HEK293T (cell line): ENCODE data around the gene CDT1.
"Not testable (repeated sequence)": the region's sequence is repeated elsewhere in the genome, so short reads cannot be mapped to it uniquely, and the experiment has no call there.

Source experiments
- CTCF ChIA-PET: fragments of 350-600 bp; formaldehyde crosslinking; extraction: SDS; loops from one replicate; lab custom pipeline; 2021; ENCODE audit warnings: antibody characterized with exemption, inconsistent platforms; lab: Yijun Ruan, JAX
- POLR2A ChIA-PET: fragments of 350-600 bp; formaldehyde crosslinking; extraction: SDS; loops from one replicate; lab custom pipeline; 2020; ENCODE audit warnings: antibody characterized with exemption, inconsistent platforms; lab: Yijun Ruan, JAX
- DNase-seq: peaks from one replicate; pipeline ENCODE4 v3.0.0; 2012; ENCODE audit warnings: mixed read lengths; ENCODE audit errors: extremely low spot score
- ARNT ChIP-seq: fragments of 450-650 bp; IDR thresholded peaks from 2 replicates; pipeline ENCODE4 v1.6.1; 2017; ENCODE audit warnings: mild to moderate bottlenecking
- BHLHE40 ChIP-seq: fragments of 450-650 bp; IDR thresholded peaks from 2 replicates; pipeline ENCODE4 v1.6.1; 2016; ENCODE audit warnings: mild to moderate bottlenecking, moderate library complexity, borderline replicate concordance
- CTBP1 ChIP-seq: fragments of 450-650 bp; IDR thresholded peaks from 2 replicates; pipeline ENCODE4 v1.6.1; 2016; ENCODE audit warnings: borderline replicate concordance
- ELF4 ChIP-seq: fragments of 450-650 bp; IDR thresholded peaks from 2 replicates; pipeline ENCODE4 v1.6.1; 2017; ENCODE audit warnings: antibody characterized with exemption
- FOXA1 ChIP-seq: fragments of 450-650 bp; IDR thresholded peaks from 2 replicates; pipeline ENCODE4 v1.6.1; 2016; ENCODE audit warnings: mild to moderate bottlenecking
- FOXK2 ChIP-seq: fragments of 450-650 bp; IDR thresholded peaks from 2 replicates; pipeline ENCODE4 v1.6.1; 2016; ENCODE audit warnings: mild to moderate bottlenecking
- FOXM1 ChIP-seq: fragments of 450-650 bp; IDR thresholded peaks from 2 replicates; pipeline ENCODE4 v1.6.1; 2017; ENCODE audit warnings: mild to moderate bottlenecking, borderline replicate concordance
- HDGF ChIP-seq: fragments of 450-650 bp; IDR thresholded peaks from 2 replicates; pipeline ENCODE4 v1.6.1; 2017; ENCODE audit warnings: antibody characterized with exemption, borderline replicate concordance
- L3MBTL2 ChIP-seq: fragments of 450-650 bp; conservative IDR thresholded peaks from 2 replicates; pipeline ENCODE4 v1.6.1; 2016; ENCODE audit warnings: mild to moderate bottlenecking
- LEF1 ChIP-seq: fragments of 450-650 bp; IDR thresholded peaks from 2 replicates; pipeline ENCODE4 v1.6.1; 2017; ENCODE audit warnings: mild to moderate bottlenecking, borderline replicate concordance
- NFRKB ChIP-seq: fragments of 450-650 bp; IDR thresholded peaks from 2 replicates; pipeline ENCODE4 v1.6.1; 2016; ENCODE audit warnings: mild to moderate bottlenecking, moderate library complexity
- SP1 ChIP-seq: fragments of 450-650 bp; IDR thresholded peaks from 2 replicates; pipeline ENCODE4 v1.6.1; 2017
- SUZ12 ChIP-seq: fragments of 450-650 bp; IDR thresholded peaks from 2 replicates; pipeline ENCODE4 v1.6.1; 2016; ENCODE audit warnings: mild to moderate bottlenecking
- TARDBP ChIP-seq: fragments of 450-650 bp; IDR thresholded peaks from 2 replicates; pipeline ENCODE4 v1.6.1; 2016
- ZNF384 ChIP-seq: fragments of 450-650 bp; IDR thresholded peaks from 2 replicates; pipeline ENCODE4 v1.6.1; 2016
- TF ChIP-seq, protein P1 (sequence below): fragments of 450-650 bp; IDR thresholded peaks from 2 replicates; pipeline ENCODE4 v1.6.1; 2016

CDT1 gene

GRCh38 chr16:88820385-88821025 is 16.9 kb downstream of the CDT1 start:
- TF ChIP-seq NFRKB (no peak), TARDBP (no peak), ELF4 (no peak), LEF1 (no peak), HDGF (no peak), BHLHE40 (no peak), L3MBTL2 (no peak), FOXK2 (no peak), ARNT (no peak), FOXA1 (no peak), SUZ12 (no peak), CTBP1 (no peak), FOXM1 (no peak), ZNF384 (no peak), SP1 (no peak)
- TF ChIP-seq, protein P1, sequence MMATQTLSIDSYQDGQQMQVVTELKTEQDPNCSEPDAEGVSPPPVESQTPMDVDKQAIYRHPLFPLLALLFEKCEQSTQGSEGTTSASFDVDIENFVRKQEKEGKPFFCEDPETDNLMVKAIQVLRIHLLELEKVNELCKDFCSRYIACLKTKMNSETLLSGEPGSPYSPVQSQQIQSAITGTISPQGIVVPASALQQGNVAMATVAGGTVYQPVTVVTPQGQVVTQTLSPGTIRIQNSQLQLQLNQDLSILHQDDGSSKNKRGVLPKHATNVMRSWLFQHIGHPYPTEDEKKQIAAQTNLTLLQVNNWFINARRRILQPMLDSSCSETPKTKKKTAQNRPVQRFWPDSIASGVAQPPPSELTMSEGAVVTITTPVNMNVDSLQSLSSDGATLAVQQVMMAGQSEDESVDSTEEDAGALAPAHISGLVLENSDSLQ = no peak
- CTCF ChIA-PET = no interaction called here
- no peak for DNase-seq
- POLR2A ChIA-PET = no interaction called here

GRCh38 chr16:88821168-88821850 is 17.7 kb downstream of the CDT1 start:
- TF ChIP-seq ZNF384 (no peak), FOXA1 (no peak), TARDBP (no peak)
- DNase-seq = no peak
- CTCF ChIA-PET = no interaction called here
- POLR2A ChIA-PET = no interaction called here

DNA sequence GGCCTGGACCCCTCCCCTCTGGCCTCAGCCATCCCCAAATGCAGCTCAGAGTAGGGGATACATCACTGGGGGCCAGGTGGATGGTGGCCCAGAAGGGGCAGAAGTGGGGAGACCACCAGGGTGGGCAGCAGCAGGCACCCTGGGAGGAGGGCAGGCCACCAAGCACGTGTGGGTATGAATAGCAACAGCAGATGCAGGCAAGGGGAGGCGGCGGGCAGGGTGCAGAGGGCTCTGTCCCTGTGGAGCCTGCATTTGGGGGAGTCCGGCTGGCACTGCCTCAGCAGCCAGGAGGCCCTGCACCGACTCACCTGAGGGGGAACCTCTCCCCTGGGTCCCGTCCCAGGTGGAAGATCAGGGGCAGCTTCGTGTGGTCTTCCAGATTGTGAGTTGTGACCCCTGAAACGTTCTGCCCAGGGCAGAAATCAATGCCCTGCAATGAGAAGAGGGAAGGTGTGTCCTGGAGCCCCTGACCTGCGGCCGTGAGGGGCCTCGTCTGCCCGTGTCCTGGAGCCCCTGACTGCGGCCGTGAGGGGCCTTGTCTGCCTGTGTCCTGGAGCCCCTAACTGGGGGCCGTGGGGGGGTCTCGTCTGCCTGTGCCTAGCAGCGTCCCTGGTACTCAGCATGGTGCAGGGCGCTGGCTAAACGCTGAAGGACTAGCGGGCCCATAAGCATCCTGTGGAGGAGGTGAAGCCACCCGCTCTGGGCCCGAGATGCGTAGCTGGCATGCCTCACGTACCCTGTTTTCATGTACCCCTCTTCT is 18.9 kb downstream of the CDT1 start:
- POLR2A ChIA-PET = interaction anchor here (0.6 kb wide), 1 partner anchor 202 kb away, joined by 3 read pairs; no protein-coding TSS in a partner anchor

GRCh38 chr16:88823646-88824045 is 20.1 kb downstream of the CDT1 start:
- DNase-seq, POLR2A ChIA-PET, CTCF ChIA-PET: not testable (repeated sequence)

More for the DNA sequence above, 18.9 kb downstream of the CDT1 start:
- TF ChIP-seq BHLHE40 (no peak), SUZ12 (no peak)
- TF ChIP-seq, protein P1 = no peak
- CTCF ChIA-PET = no interaction called here
- DNase-seq = no peak

DNA sequence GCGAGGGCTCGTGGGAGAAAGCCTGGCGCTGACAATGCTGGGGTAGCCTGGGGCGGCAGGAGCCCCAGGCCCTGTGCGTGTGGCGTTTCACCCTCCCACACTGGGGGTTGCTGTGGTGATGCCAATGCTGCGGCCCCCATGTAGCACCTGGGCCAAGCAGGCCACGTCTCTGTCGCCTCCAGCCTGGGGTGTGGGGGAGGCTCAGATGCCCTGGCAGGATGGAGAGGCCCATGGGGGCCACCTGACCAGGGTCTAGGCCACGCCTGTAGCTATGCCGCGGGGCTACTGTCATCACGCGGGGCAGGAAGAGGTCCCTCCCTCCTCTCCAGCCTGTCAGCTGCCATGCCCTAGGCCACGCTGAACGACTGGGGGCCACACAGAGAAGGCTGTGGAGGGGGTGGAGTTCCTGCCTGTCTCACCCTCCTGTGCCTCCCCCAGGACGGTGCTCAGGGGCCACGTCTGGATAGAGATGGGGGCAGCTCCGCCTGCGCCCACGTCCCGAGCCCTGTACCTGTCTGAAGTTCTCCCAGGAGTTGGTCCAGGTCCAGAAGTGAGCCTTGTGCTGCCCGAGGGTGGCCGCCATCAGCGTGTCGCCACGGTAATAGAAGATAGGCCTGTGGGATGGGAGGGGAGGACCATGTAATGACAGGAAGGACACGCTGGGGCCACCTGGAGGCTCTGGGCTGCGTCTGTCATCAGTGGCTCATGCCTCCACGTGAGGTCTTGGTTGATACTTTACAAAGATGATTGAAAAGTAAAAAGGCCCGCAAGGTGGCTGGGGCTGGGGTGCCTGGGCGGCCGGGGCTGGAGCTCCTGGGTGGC is 20.9 kb downstream of the CDT1 start:
- TF ChIP-seq FOXK2 (no peak), CTBP1 (no peak)
- DNase-seq = no peak
- ChIA-PET CTCF (no interaction called here), POLR2A (no interaction called here)

DNA sequence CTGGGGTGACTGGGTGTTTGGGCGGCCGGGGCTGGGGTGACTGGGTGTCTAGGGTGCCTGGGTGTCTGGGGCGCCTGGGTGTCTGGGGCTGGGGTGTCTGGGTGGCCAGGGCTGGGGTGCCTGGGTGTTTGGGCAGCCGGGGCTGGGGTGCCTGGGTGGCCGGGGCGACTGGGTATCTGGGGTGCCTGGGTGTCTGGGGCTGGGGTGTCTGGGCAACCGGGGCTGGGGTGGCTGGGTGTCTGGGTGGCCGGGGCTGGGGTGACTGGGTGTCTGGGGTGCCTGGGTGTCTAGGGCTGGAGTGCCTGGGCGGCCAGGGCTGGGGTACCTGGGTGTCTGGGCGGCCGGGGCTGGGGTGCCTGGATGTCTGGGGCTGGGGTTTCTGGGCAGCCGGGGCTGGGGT is 21.6 kb downstream of the CDT1 start:
- CTCF ChIA-PET = no interaction called here
- POLR2A ChIA-PET = no interaction called here
- TF ChIP-seq NFRKB = no peak
- no peak for TF ChIP-seq SP1
- no peak for TF ChIP-seq FOXK2
- TF ChIP-seq FOXM1 = no peak
- TF ChIP-seq L3MBTL2 = no peak
- no peak for TF ChIP-seq LEF1
- TF ChIP-seq ELF4 = no peak
- TF ChIP-seq TARDBP = no peak
- TF ChIP-seq, protein P1 = no peak
- no peak for TF ChIP-seq ARNT
- no peak for TF ChIP-seq SUZ12
- no peak for TF ChIP-seq HDGF
- TF ChIP-seq ZNF384 = no peak
- TF ChIP-seq FOXA1 = no peak
- TF ChIP-seq CTBP1 = no peak
- TF ChIP-seq BHLHE40 = no peak

More for the DNA sequence above, 21.6 kb downstream of the CDT1 start:
- no peak for DNase-seq
